BJ (cell line): ENCODE results near the gene PLPPR1. TPM values are rescaled to one million over a fixed set of nuclear protein-coding genes. Genes with fewer than 3 reads are reported as not detected.

Experiments used
- CTCF ChIA-PET: fragments of 350-600 bp; formaldehyde crosslinking; extraction: SDS; loops from one replicate; lab custom pipeline; 2021; ENCODE audit warnings: antibody characterized with exemption, inconsistent platforms; lab: Yijun Ruan, JAX
- POLR2A ChIA-PET: fragments of 300-600 bp; sonication (Branson Sonifier 250); formaldehyde crosslinking; extraction: SDS; loops from one replicate; lab custom pipeline; 2021; ENCODE audit warnings: antibody characterized with exemption; lab: Charles Lee
- DNase-seq: peaks from one replicate; pipeline ENCODE4 v3.0.0-alpha.2; 2011; ENCODE audit warnings: low read depth
- H3K27me3 ChIP-seq: 2 replicates; pipeline ENCODE4 v1.6.0; 2011; ENCODE audit warnings: low read length; ENCODE audit not compliant: control insufficient read depth, insufficient read depth
- H3K36me3 ChIP-seq: 2 replicates; pipeline ENCODE4 v1.5.1; 2011; ENCODE audit warnings: low read length; ENCODE audit not compliant: control insufficient read depth, insufficient read depth
- H3K4me3 ChIP-seq: 2 replicates; pipeline ENCODE4 v1.5.1; 2011; ENCODE audit warnings: low read depth, mild to moderate bottlenecking, control low read depth, low read length
- polyA plus RNA-seq: library from polyadenylated mRNA; depleted of rRNA; stranded (reverse); fragments of >200 nt; gene quantifications from 2 replicates; pipeline ENCODE4 v1.2.3, GENCODE V29; 2011
- TF ChIP-seq, protein P1 (sequence below): IDR thresholded peaks from 2 replicates; pipeline ENCODE4 v1.5.1; 2011; ENCODE audit warnings: low read depth, mild to moderate bottlenecking, control low read depth, inconsistent platforms, low read length, moderate library complexity; ENCODE audit not compliant: insufficient read depth

Gene PLPPR1
- polyA plus RNA-seq, 1 experiment, result not detected

DNA sequence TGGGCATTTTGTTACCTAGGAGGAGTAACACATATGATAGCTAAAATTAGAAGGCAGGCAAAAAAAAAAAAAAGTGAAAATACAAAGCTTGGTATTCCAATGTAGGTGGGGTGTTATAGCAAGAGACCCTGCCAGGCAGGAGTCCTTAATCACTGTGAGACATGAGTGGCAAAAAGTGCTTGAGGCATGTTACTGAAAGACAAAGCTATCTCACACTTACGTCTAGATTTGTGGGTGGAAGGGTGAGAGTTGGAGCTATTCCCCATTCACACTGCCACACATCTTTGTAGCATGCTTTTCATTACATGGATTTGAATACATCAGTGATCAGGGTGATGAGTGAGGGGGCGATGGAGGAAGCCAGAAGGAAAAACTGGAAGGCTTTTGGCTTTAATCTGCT, 2.6 kb upstream of the PLPPR1 start:
- CTCF ChIA-PET, result interaction anchor here (0.8 kb wide), 1 partner anchor 9 kb away, joined by 3 read pairs; no protein-coding TSS in a partner anchor
- TF ChIP-seq, protein P1, sequence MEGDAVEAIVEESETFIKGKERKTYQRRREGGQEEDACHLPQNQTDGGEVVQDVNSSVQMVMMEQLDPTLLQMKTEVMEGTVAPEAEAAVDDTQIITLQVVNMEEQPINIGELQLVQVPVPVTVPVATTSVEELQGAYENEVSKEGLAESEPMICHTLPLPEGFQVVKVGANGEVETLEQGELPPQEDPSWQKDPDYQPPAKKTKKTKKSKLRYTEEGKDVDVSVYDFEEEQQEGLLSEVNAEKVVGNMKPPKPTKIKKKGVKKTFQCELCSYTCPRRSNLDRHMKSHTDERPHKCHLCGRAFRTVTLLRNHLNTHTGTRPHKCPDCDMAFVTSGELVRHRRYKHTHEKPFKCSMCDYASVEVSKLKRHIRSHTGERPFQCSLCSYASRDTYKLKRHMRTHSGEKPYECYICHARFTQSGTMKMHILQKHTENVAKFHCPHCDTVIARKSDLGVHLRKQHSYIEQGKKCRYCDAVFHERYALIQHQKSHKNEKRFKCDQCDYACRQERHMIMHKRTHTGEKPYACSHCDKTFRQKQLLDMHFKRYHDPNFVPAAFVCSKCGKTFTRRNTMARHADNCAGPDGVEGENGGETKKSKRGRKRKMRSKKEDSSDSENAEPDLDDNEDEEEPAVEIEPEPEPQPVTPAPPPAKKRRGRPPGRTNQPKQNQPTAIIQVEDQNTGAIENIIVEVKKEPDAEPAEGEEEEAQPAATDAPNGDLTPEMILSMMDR, result no peak
- no peak overlapping the region for H3K4me3 ChIP-seq
- no peak for DNase-seq
- no peaks in the 10 kb centered on the region for H3K36me3 ChIP-seq
- H3K27me3 ChIP-seq, result peaks cover 11% of the 10 kb centered on the region
- POLR2A ChIA-PET, result no interaction called here

DNA sequence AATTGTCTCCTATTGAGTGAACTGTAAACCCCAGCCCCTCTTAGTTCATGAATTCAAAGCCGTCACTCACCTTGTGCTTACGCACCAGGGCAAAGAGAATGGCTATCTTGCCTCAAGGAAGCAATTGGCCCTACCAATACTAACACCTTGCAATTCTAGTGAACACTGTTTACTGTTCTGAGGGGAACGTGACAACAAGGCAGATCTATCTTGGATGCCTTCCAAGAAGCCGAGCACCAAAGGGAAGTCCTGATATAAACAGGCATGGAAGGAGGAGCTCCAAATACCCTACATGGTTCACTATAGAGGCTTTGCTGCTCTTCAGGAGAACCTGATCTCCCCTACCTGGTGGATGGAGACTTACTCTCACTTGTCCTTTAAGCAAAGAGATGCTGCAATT, 1.7 kb upstream of the PLPPR1 start:
- Histone ChIP-seq H3K4me3 (no peak overlapping the region), H3K36me3 (no peaks in the 10 kb centered on the region), H3K27me3 (peaks cover 11% of the 10 kb centered on the region)
- TF ChIP-seq, protein P1, result no peak
- CTCF ChIA-PET, result interaction anchor here (0.8 kb wide), 1 partner anchor 8 kb away, joined by 3 read pairs; no protein-coding TSS in a partner anchor
- POLR2A ChIA-PET, result no interaction called here
- no peak for DNase-seq

GRCh38 chr9:101027236-101027635, 1.3 kb upstream of the PLPPR1 start:
- H3K36me3 ChIP-seq, result no peaks in the 10 kb centered on the region
- DNase-seq, result no peak
- ChIA-PET POLR2A (no interaction called here), CTCF (no interaction called here)
- TF ChIP-seq, protein P1, result no peak
- H3K27me3 ChIP-seq, result peaks cover 11% of the 10 kb centered on the region
- no peak overlapping the region for H3K4me3 ChIP-seq

DNA sequence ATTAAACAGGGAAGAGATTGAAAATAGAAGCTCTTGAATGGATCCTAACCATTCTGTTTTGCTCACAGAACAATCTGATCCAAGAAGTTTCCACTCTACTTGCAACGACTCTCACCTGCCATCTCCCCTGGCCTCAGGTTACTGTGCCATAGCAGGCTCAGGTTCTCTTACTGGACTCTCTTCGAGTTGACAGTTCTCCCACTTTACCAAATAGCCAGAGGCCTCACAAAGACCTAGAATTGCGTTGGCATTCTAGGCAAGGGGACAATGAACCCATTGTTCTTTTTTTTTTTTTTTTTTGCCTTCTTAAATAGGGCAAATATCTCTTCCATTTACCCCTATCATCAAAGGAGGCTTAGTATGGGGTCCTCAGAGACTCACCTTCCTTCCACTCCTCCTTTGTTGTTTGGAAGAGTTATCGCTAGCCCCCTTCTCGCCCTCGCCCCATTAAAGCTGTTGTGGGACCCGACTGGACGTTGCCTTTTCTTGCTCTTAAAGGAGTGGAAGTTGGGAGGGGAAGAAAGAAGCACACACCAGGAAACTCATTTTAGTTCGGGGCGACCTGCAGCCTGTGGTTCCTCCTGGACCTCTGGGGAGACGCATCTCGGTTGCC, 688 bp upstream of the PLPPR1 start:
- POLR2A ChIA-PET, result no interaction called here
- peaks cover 11% of the 10 kb centered on the region for H3K27me3 ChIP-seq
- TF ChIP-seq, protein P1, result no peak
- no peak overlapping the region; the same call in 1 of the 2 replicates for H3K4me3 ChIP-seq
- DNase-seq, result no peak
- no peaks in the 10 kb centered on the region for H3K36me3 ChIP-seq
- CTCF ChIA-PET, result no interaction called here

- DNase-seq, result no peak
- ChIA-PET CTCF (no interaction called here), POLR2A (no interaction called here)
- no peak overlapping the region for H3K4me3 ChIP-seq
- TF ChIP-seq, protein P1, result no peak
- peaks cover 11% of the 10 kb centered on the region for H3K27me3 ChIP-seq
- H3K36me3 ChIP-seq, result no peaks in the 10 kb centered on the region
These were observed 973 bp downstream of the PLPPR1 start for GRCh38 chr9:101029315-101030085.
